HG02885 (cell line): Measurements from ENCODE around the gene CDH24.

Experiments used
- ATAC-seq: cut with Tn5 transposase; IDR thresholded peaks from one replicate; pipeline ENCODE4 v1.9.1; 2021; ENCODE audit warnings: mild to moderate bottlenecking; ENCODE audit not compliant: unreplicated experiment, poor library complexity

CDH24 gene

GRCh38 chr14:23091294-23092225 is 34.2 kb upstream of the CDH24 start:
- ATAC-seq: no peak

GRCh38 chr14:23090254-23090636 is 32.9 kb upstream of the CDH24 start:
- ATAC-seq: no peak

- no peak for ATAC-seq
Observed at GRCh38 chr14:23089498-23090253, 32.4 kb upstream of the CDH24 start.

DNA sequence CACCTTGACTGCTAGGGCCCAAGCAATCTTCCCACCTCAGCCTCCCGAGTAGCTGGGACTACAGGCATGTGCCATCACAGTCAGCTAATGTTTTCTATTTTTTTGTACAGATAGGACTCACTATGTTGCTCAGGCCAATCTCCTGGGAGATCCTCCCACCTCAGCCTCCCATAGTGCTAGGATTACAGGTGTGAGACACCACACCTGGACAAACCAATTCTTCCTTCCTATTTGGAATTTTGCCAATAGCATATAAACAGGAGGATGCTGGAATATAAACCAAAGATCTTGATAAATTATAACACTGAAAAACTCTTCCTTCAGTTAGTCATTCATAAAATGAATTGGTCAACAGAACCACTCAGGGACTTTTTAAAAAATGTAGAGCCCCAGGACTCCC is 29.2 kb upstream of the CDH24 start:
- no peak for ATAC-seq

DNA sequence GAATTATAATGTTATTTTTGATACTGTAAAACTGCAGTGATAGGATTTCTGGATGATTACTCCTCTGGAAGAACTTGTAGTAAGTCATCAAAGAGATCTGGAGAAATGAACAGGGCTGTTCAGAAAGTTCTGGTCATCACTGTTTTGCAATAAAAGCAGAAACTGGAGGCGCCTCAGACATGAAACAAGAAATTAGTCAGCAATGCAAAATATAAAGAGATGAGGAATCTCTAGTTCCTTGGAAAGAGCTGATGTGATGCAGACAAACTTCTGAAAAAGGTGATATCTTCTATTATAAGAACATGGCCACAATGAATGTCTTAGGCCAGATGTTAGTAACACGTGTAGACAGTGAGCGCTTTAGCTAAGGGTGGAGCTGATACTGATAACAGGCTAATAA is 28.1 kb upstream of the CDH24 start:
- ATAC-seq: no peak

DNA sequence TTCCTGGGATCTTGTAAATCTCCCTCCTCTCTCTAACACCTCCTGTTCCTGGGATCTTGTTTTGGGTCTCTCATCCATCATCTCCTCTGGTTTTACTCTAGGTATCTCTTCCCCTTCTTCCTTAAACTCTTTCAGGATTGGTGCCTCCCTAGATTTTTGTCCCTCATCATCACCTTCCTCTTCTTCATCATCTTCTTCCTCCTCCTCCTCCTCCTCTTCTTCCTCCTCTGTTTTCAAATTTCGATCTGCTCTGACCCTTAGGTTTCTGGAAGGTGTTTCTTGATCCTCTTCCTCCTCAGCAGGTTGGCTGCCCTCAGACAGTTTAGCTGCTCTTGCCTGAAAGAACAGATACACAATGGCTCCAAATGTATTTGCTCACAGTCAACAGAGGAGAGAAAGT is 23.2 kb upstream of the CDH24 start:
- no peak for ATAC-seq

- no peak for ATAC-seq
Observed at GRCh38 chr14:23079716-23080115, 22.4 kb upstream of the CDH24 start.

- ATAC-seq: no peak
Observed at GRCh38 chr14:23078692-23079116, 21.4 kb upstream of the CDH24 start.

- ATAC-seq: no peak
Observed at GRCh38 chr14:23077962-23078361, 20.6 kb upstream of the CDH24 start.

GRCh38 chr14:23076785-23077408 is 19.6 kb upstream of the CDH24 start:
- ATAC-seq: no peak

DNA sequence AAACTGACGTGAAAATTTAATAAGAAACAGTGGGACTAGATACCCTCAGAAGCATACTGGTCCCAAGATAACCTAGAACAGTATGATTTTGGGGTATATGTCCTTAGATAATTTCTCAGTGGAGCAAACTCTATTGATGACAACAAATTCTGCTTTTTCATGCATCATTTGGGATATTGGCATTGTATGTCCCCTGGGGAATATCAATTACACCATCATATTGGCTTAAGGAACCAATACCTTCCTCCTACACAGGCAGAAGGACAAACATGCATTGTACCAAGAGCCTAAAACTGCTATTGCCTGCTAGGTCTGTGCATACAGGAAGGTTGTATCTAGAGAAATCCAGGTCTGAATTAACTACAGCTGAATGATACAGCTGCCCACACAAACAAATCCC is 17.6 kb upstream of the CDH24 start:
- ATAC-seq: no peak

DNA sequence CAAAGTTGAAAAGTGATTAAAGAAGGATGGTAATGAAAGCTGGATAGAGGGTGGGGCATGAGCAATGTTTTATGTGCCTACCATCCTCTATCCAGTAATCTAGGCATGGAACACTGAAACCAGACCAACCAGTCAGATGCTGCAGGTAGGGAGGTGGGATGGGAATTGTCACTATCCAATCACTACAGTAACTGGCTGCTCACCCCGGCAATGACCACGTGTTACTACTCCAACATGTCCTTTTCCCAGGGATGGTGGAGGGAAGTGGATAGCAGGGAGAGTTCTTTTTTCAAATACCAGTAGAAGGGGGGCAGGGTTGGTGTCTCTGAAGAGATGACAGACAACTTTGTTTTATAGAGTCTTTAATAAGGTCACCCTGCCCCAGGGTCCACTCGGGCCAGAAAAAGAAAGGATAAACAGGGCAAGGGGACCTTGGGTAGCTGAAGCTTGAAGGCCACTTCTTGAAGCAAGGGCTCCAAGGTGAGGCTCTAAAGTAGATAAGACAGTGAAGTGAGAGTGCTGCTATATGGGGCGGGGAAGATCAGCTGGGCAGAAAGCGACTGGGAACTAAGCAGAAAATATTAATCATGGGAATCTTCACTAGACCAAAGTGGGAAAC is 14.7 kb upstream of the CDH24 start:
- ATAC-seq: no peak

GRCh38 chr14:23071244-23071920 is 14.1 kb upstream of the CDH24 start:
- peak; percentile 92 for ATAC-seq

GRCh38 chr14:23070262-23071129 is 13.2 kb upstream of the CDH24 start:
- ATAC-seq: no peak

GRCh38 chr14:23069413-23069806 is 12.1 kb upstream of the CDH24 start:
- no peak for ATAC-seq

GRCh38 chr14:23068789-23069412 is 11.6 kb upstream of the CDH24 start:
- peak; percentile 77 for ATAC-seq

GRCh38 chr14:23067847-23068788 is 10.8 kb upstream of the CDH24 start:
- ATAC-seq: no peak
